HepG2 (cell line): ENCODE data around the gene MYL6B. TPM values are rescaled to one million over a fixed set of nuclear protein-coding genes. Genes with fewer than 3 reads are reported as not detected.

Experiments used
- ATAC-seq: fragments of 200-7000 bp; cut with Tn5 transposase; 3 replicates; pipeline ENCODE4 v1.9.1; 2020; ENCODE audit warnings: mild to moderate bottlenecking, moderate library complexity
- BruUV-seq: library from RNA; stranded (reverse); fragments of 400-500 nt; replicated peaks from 2 replicates; lab custom pipeline; 2021; lab: Mats Ljungman, UMichigan
- CTCF ChIA-PET: fragments of 300-600 bp; formaldehyde crosslinking; extraction: SDS; loops from one replicate; lab custom pipeline; 2021; ENCODE audit warnings: low total read pairs, inconsistent platforms, low intra/inter-chr PET ratio; lab: Yijun Ruan, JAX
- POLR2A ChIA-PET: fragments of 350-600 bp; sonication (Branson Sonifier 250); formaldehyde crosslinking; loops from one replicate; lab custom pipeline; 2020; ENCODE audit warnings: antibody characterized with exemption, inconsistent platforms; lab: Yijun Ruan, JAX
- DNase-seq: peaks from one replicate; pipeline ENCODE4 v3.0.0-alpha.2; 2015; ENCODE audit warnings: low spot score
- FAIRE-seq: peaks from 3 replicates; lab custom pipeline; 2011; peaks lifted over from hg19 to GRCh38; lab: Jason Lieb, UNC
- H2AFZ ChIP-seq: one replicate; pipeline ENCODE4 v1.6.1; 2011; ENCODE audit warnings: low read length, inconsistent platforms
- H3K27ac ChIP-seq: fragments of 300-600 bp; 3 replicates; pipeline ENCODE4 v1.8.0; 2011; ENCODE audit warnings: mixed run types, mild to moderate bottlenecking, mixed read lengths, low read length, inconsistent platforms; ENCODE audit not compliant: insufficient read depth; ENCODE audit errors: extremely low read length
- H3K27me3 ChIP-seq, 2 experiments: fragments of 200-600 bp in 1 of 2; 2 replicates in 1 of 2; 3 replicates in 1 of 2; pipeline versions ENCODE4 v1.6.0 to v1.8.0; 2011; ENCODE audit warnings: low read length in 2 of 2, mild to moderate bottlenecking in 2 of 2, moderate library complexity in 2 of 2, inconsistent platforms in 1 of 2; ENCODE audit not compliant: insufficient read depth in 2 of 2, control insufficient read depth in 1 of 2
- H3K36me3 ChIP-seq, 2 experiments: fragments of 200-600 bp in 1 of 2; replicated peaks in 1 of 2; 2 replicates in 1 of 2; 3 replicates in 1 of 2; pipeline versions ENCODE4 v1.5.1 to v1.8.0; 2011; ENCODE audit warnings: low read length in 2 of 2, inconsistent platforms in 1 of 2; ENCODE audit not compliant: insufficient read depth in 2 of 2, control insufficient read depth in 1 of 2
- H3K4me1 ChIP-seq: 2 replicates; pipeline ENCODE4 v1.5.1; 2012; ENCODE audit warnings: low read length, inconsistent platforms; ENCODE audit not compliant: insufficient read depth
- H3K4me2 ChIP-seq: 2 replicates; pipeline ENCODE4 v1.6.0; 2011; ENCODE audit warnings: low read depth, low read length, inconsistent platforms
- H3K4me3 ChIP-seq, 3 experiments: fragments of 200-600 bp in 1 of 3; sonication (generic), shearing (Covaris generic) in 1 of 3; replicated peaks in 1 of 3; 2 replicates each; pipeline ENCODE4 v1.5.1; 2011 to 2016; ENCODE audit warnings: low read length in 3 of 3, inconsistent platforms in 2 of 3, low read depth in 2 of 3, mild to moderate bottlenecking in 2 of 3, control low read depth in 1 of 3, mixed read lengths in 1 of 3; ENCODE audit not compliant: insufficient read depth in 1 of 3
- H3K79me2 ChIP-seq: one replicate; pipeline ENCODE4 v1.6.1; 2011; ENCODE audit warnings: low read length, inconsistent platforms; ENCODE audit not compliant: insufficient read depth
- H3K9ac ChIP-seq: 2 replicates; pipeline ENCODE4 v1.6.0; 2011; ENCODE audit warnings: mild to moderate bottlenecking, low read depth, low read length, inconsistent platforms; ENCODE audit not compliant: insufficient read depth
- H3K9me3 ChIP-seq: 2 replicates; pipeline ENCODE4 v1.5.1; 2012; ENCODE audit warnings: mild to moderate bottlenecking, low read length
- H4K20me1 ChIP-seq: 2 replicates; pipeline ENCODE4 v1.6.0; 2011; ENCODE audit warnings: inconsistent platforms, mild to moderate bottlenecking, low read length, moderate library complexity; ENCODE audit not compliant: insufficient read depth
- CERS6 ChIP-seq: sonication (generic); formaldehyde crosslinking; IDR thresholded peaks from 2 replicates; pipeline ENCODE4 v1.5.0; 2020; ENCODE audit warnings: missing genetic modification reagents
- FOXP4 ChIP-seq: sonication (generic); formaldehyde crosslinking; IDR thresholded peaks from 2 replicates; pipeline ENCODE4 v1.4.0; 2020; ENCODE audit warnings: missing genetic modification reagents
- GTF2F1 ChIP-seq: fragments of 150-350 bp; IDR thresholded peaks from 2 replicates; pipeline ENCODE4 v1.6.1; 2014; ENCODE audit warnings: low read length
- HDAC1 ChIP-seq: sonication (generic); formaldehyde crosslinking; IDR thresholded peaks from 2 replicates; pipeline ENCODE4 v1.5.1; 2020; ENCODE audit warnings: mild to moderate bottlenecking, missing genetic modification reagents
- HDAC2 ChIP-seq: sonication (generic); formaldehyde crosslinking; IDR thresholded peaks from 2 replicates; pipeline ENCODE4 v1.4.0; 2020; ENCODE audit warnings: missing genetic modification reagents
- HNF4A ChIP-seq: sonication (generic); formaldehyde crosslinking; IDR thresholded peaks from 2 replicates; pipeline ENCODE4 v1.4.0; 2020; ENCODE audit warnings: missing genetic modification reagents
- HOXA3 ChIP-seq: sonication (generic); formaldehyde crosslinking; IDR thresholded peaks from 2 replicates; pipeline ENCODE4 v1.5.0; 2020; ENCODE audit warnings: missing genetic modification reagents
- MED1 ChIP-seq: sonication (generic); formaldehyde crosslinking; IDR thresholded peaks from 2 replicates; pipeline ENCODE4 v1.4.0; 2020; ENCODE audit warnings: missing genetic modification reagents
- MEF2D ChIP-seq: sonication (generic); formaldehyde crosslinking; IDR thresholded peaks from 2 replicates; pipeline ENCODE4 v1.5.1; 2020; ENCODE audit warnings: mild to moderate bottlenecking, missing genetic modification reagents
- RBFOX2 ChIP-seq: fragments of 200-400 bp; formaldehyde crosslinking; IDR thresholded peaks from 2 replicates; pipeline ENCODE4 v1.6.1; 2017; ENCODE audit warnings: low read depth, mild to moderate bottlenecking, low read length
- SAP130 ChIP-seq: IDR thresholded peaks from 2 replicates; pipeline ENCODE4 v1.6.1; 2016; ENCODE audit warnings: low read depth
- THRA ChIP-seq: sonication (generic); formaldehyde crosslinking; IDR thresholded peaks from 2 replicates; pipeline ENCODE4 v1.4.0; 2020; ENCODE audit warnings: missing genetic modification reagents, borderline replicate concordance
- ZEB1 ChIP-seq: IDR thresholded peaks from 2 replicates; pipeline ENCODE4 v1.6.1; 2012; ENCODE audit warnings: mild to moderate bottlenecking, low read depth, inconsistent platforms; ENCODE audit not compliant: insufficient replicate concordance
- ZNF503 ChIP-seq: sonication (generic); formaldehyde crosslinking; IDR thresholded peaks from 2 replicates; pipeline ENCODE4 v1.4.0; 2020; ENCODE audit warnings: missing genetic modification reagents
- ZSCAN25 ChIP-seq: sonication (generic); formaldehyde crosslinking; IDR thresholded peaks from 2 replicates; pipeline ENCODE4 v1.8.0; 2022; ENCODE audit warnings: mild to moderate bottlenecking, missing genetic modification reagents
- whole genome bisulfite sequencing: methylation state at CpG from one replicate; pipeline ENCODE4 v1.1.6; 2017; ENCODE audit warnings: low lambda C conversion rate; 5-methylcytosine and 5-hydroxymethylcytosine counted together
- in situ Hi-C: cut with HindIII; loops from 2 replicates; pipeline ENCODE4 v1.10.0; 2017; ENCODE audit warnings: low pct_unique_long_range_greater_than_20kb; ENCODE audit not compliant: extremely low pct_ligation_motif_present
- intact Hi-C: fragments of 100-400 bp; cut with micrococcal nuclease; formaldehyde crosslinking; loops from one replicate; pipeline ENCODE4 v1.10.0; 2022; ENCODE audit not compliant: unreplicated experiment
- polyA plus RNA-seq, 8 experiments: library from polyadenylated mRNA; depleted of rRNA in 3 of 8; stranded (reverse) in 7 of 8; unstranded in 1 of 8; fragments of >200 nt; fragmentation: Illumina TruSeq in 4 of 8; extraction: Trizol in 4 of 8; gene quantifications; 2 replicates each; pipeline versions ENCODE4 v1.2.1 to v1.2.3, GENCODE V29; 2011 to 2016; ENCODE audit warnings: low read depth in 4 of 8, missing spikeins in 1 of 8, mixed read lengths in 1 of 8; ENCODE audit not compliant: insufficient read depth in 1 of 8
- total RNA-seq, 5 experiments: library from RNA; depleted of rRNA; stranded (reverse); fragments of >200 nt; fragmentation: Illumina TruSeq; extraction: Trizol; gene quantifications; 2 replicates each; pipeline ENCODE4 v1.2.3, GENCODE V29; 2016; ENCODE audit warnings: low read depth in 1 of 5

MYL6B gene
- total and polyA plus RNA-seq, 2 of the 13 experiments (the other 11 are each of a cell fraction or from before 2014, with no cell fraction given), result 75.7 to 88.7 TPM

GRCh38 chr12:56122637-56123036 lies 29.8 kb upstream of the MYL6B start:
- peak; percentile 5; the same call in 1 of the 3 replicates for ATAC-seq
- no peak overlapping the region for H3K4me2 ChIP-seq
- H3K36me3 ChIP-seq, result 0 out of 5 replicates have a peak, but pooled peaks cover 0 to 4% of the 10 kb centered on the region in 2 experiments
- H3K4me3 ChIP-seq, result no peak overlapping the region
- no peaks in the 10 kb centered on the region; a peak in 1 of 5 replicates for H3K27me3 ChIP-seq
- ChIA-PET CTCF (no interaction called here), POLR2A (interaction anchor here (1.4 kb wide), 1 partner anchor 99 kb away, joined by 5 read pairs; the partner anchor contains the start of gene RNF41)
- H3K79me2 ChIP-seq, result peaks cover 8% of the 10 kb centered on the region
- peak overlapping the region; percentile 52 for H3K27ac ChIP-seq
- no peaks in the 10 kb centered on the region for H3K9me3 ChIP-seq
- no peak overlapping the region for H3K9ac ChIP-seq
- in situ Hi-C loops (loop anchor here (5.0 kb wide), 1 partner anchor 35 kb away; the partner anchor contains the start of gene MYL6), intact Hi-C loops (no loop called here)
- WGBS, result 20% methylated on average over 1 of the region's 2 CpGs
- no TSS peak for BruUV-seq
- peak; percentile 18 for FAIRE-seq
- H2AFZ ChIP-seq, result no peak overlapping the region
- peaks cover 89% of the 10 kb centered on the region for H3K4me1 ChIP-seq
- peak; percentile 71 for DNase-seq
- no peaks in the 10 kb centered on the region for H4K20me1 ChIP-seq
- TF ChIP-seq ZEB1, result no peak
- TF ChIP-seq HDAC2 (CRISPR knock-in tag), result 0 out of 2 replicates have a peak, but pooled peaks have one; percentile 19
- 0 out of 2 replicates have a peak, but pooled peaks have one; percentile 30 for TF ChIP-seq RBFOX2
- 0 out of 2 replicates have a peak, but pooled peaks have one; percentile 19 for TF ChIP-seq HOXA3 (CRISPR knock-in tag)
- TF ChIP-seq MEF2D (CRISPR knock-in tag), result no peak
- TF ChIP-seq CERS6 (CRISPR knock-in tag), result no peak
- peak; percentile 59; the same call in 1 of the 2 replicates for TF ChIP-seq THRA (CRISPR knock-in tag)
- no peak for TF ChIP-seq ZNF503 (CRISPR knock-in tag)
- 0 out of 2 replicates have a peak, but pooled peaks have one; percentile 14 for TF ChIP-seq HNF4A (CRISPR knock-in tag)
- TF ChIP-seq ZSCAN25 (CRISPR knock-in tag), result 0 out of 2 replicates have a peak, but pooled peaks have one; percentile 22
- TF ChIP-seq MED1 (CRISPR knock-in tag), result 0 out of 2 replicates have a peak, but pooled peaks have one; percentile 22
- TF ChIP-seq HDAC1, result 0 out of 2 replicates have a peak, but pooled peaks have one; percentile 29
- no peak for TF ChIP-seq GTF2F1
- 0 out of 2 replicates have a peak, but pooled peaks have one; percentile 20 for TF ChIP-seq FOXP4 (CRISPR knock-in tag)
- TF ChIP-seq SAP130, result peak; percentile 43; the same call in 1 of the 2 replicates
